Measurements from ENCODE around the gene SPIRE2.
"Not testable (repeated sequence)": the region's sequence is repeated elsewhere in the genome, so short reads cannot be mapped to it uniquely, and the experiment has no call there.

The SPIRE2 gene

GRCh38 chr16:89859615-89860007 is 31.3 kb downstream of the SPIRE2 start:
- in situ Hi-C loops (cut with MboI; ENCODE audit: low pct_unique_long_range_greater_than_20kb, low sequenced_read_pairs), result no loop called here
- no peak for DNase-seq

- DNase-seq, result peak; percentile 76
- in situ Hi-C loops (cut with MboI; ENCODE audit: low pct_unique_long_range_greater_than_20kb, low sequenced_read_pairs), result no loop called here
Observed at GRCh38 chr16:89860747-89861304, 32.6 kb downstream of the SPIRE2 start.

- DNase-seq, result no peak
- in situ Hi-C loops (cut with MboI; ENCODE audit: low pct_unique_long_range_greater_than_20kb, low sequenced_read_pairs), result no loop called here
Observed at GRCh38 chr16:89861648-89862047, 33.4 kb downstream of the SPIRE2 start.

DNA sequence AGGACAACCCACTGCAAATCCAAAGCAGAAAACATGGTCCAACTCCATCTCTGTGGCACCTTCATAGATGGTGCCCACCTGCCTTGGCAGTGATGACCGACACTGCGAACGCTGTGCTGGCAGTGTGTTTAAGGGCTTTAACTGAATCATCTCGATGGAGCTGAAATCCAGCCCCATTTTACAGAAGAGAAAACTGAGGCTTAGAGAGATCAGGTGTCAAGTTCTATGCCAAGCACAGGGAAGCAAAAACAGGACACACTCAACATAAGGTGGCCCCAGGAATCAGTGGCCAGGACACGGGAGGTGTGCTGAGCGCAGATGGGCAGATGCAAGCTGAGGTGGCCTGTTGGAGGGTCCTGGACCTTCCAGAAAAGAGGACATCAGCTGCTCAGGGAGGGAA is 34.5 kb downstream of the SPIRE2 start:
- in situ Hi-C loops (cut with MboI; ENCODE audit: low pct_unique_long_range_greater_than_20kb, low sequenced_read_pairs), result no loop called here
- no peak for DNase-seq

- in situ Hi-C loops (cut with MboI; ENCODE audit: low pct_unique_long_range_greater_than_20kb, low sequenced_read_pairs), result no loop called here
- DNase-seq, result no peak
Observed at GRCh38 chr16:89863741-89864526, 35.7 kb downstream of the SPIRE2 start.

- in situ Hi-C loops (cut with MboI; ENCODE audit: low pct_unique_long_range_greater_than_20kb, low sequenced_read_pairs), result no loop called here
- DNase-seq, result no peak
Observed at GRCh38 chr16:89864527-89864820, 36.2 kb downstream of the SPIRE2 start.

GRCh38 chr16:89867918-89868317 is 39.6 kb downstream of the SPIRE2 start:
- in situ Hi-C loops (cut with MboI; ENCODE audit: low pct_unique_long_range_greater_than_20kb, low sequenced_read_pairs), result no loop called here
- no peak for DNase-seq

GRCh38 chr16:89869911-89870310 is 41.6 kb downstream of the SPIRE2 start:
- DNase-seq, result no peak
- in situ Hi-C loops (cut with MboI; ENCODE audit: low pct_unique_long_range_greater_than_20kb, low sequenced_read_pairs), result no loop called here

DNA sequence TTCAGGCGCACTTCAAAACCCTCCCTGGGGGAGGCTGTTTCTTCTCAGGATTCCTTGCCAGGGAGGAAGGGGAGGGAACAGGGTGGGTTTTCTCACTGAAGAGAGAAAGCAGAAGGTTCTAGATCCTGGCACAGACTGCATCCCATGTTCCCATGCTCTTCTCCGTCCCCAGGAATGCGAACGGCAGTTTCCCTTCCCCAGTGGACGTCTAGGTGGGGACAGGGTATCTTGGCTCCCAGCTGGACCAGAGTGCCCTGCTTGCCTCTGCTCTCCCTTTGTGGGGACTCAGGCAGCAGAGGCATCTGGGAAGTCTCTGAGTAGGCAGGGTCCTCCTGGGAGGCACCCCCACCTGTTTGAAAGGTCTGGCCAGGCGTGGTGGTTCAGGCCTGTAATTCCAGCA is 42.2 kb downstream of the SPIRE2 start:
- no peak for DNase-seq
- in situ Hi-C loops (cut with MboI; ENCODE audit: low pct_unique_long_range_greater_than_20kb, low sequenced_read_pairs), result no loop called here

DNA sequence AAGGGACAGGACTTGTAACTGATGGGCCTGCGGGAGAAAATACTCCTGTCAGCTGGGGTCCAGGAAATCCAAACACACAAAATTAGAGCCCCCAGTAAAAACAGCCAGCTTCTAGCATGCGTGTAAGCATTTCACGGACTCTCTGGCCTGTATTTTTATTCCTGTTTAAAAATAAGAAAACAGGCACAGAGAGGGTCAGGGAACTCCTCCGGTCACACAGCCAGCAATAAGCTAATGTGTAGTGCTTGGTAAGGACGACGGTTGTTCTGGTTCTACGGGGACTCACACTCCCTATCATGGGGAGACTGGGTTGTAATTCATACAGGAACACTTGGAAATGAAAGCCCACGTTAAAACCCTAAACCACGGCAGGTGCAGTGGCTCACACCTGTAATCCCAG is 43.6 kb downstream of the SPIRE2 start:
- in situ Hi-C loops (cut with MboI; ENCODE audit: low pct_unique_long_range_greater_than_20kb, low sequenced_read_pairs), result no loop called here

DNA sequence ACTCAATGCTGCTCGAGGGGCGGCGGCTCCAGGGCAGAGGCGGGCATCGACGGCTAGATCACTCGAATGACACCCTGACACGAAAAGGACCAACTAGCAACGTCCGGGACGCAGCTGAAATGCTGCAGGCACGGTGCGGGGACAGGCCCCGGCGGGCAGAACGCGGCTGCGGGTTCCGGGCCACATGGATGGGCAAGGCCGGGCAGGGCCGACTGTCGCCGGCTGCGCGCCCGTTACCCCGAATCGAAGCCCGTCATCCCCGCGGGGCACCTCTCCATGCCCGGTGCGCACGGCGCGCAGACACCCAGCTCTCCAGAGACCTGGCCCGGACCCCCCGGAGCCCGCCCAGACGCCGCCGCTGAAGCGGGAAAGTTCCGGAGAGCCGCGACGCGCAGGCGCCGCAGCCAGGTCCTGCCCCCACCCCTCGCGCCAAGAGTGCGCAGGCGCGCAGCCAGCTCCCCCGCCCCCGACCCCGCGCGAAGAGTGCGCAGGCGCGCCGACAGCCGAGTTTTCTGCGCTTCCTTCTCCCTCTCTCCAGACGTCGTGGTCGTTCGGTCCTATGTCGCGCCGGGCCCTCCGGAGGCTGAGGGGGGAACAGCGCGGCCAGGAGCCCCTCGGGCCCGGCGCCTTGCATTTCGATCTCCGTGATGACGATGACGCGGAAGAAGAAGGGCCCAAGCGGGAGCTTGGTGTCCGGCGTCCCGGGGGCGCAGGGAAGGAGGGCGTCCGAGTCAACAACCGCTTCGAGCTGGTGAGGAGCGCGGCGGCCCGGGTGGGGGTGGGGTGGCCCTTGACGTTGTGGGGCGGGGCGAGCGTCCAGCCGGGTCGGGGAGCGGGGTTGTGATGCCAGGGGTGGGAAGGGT is 45.1 kb downstream of the SPIRE2 start, which contains the start of gene TCF25:
TCF25 (plus strand) TSS at position 484 of the 863 bp plus-strand sequence; CDS start at position 560, 76 bp downstream.
- in situ Hi-C loops (cut with MboI; ENCODE audit: low pct_unique_long_range_greater_than_20kb, low sequenced_read_pairs), result no loop called here
- peak; percentile 88 for DNase-seq

More for the DNA sequence above, 43.6 kb downstream of the SPIRE2 start:
- no peak for DNase-seq

GRCh38 chr16:89873972-89874689 is 45.9 kb downstream of the SPIRE2 start:
- in situ Hi-C loops (cut with MboI; ENCODE audit: low pct_unique_long_range_greater_than_20kb, low sequenced_read_pairs), result no loop called here
- DNase-seq, result peak; percentile 89

- DNase-seq; in situ Hi-C loops (cut with MboI; ENCODE audit: low pct_unique_long_range_greater_than_20kb, low sequenced_read_pairs): not testable (repeated sequence)
Observed at GRCh38 chr16:89879123-89879522, 50.8 kb downstream of the SPIRE2 start.

- in situ Hi-C loops (cut with MboI; ENCODE audit: low pct_unique_long_range_greater_than_20kb, low sequenced_read_pairs), result no loop called here
- no peak for DNase-seq
Observed at GRCh38 chr16:89880477-89881367, 52.4 kb downstream of the SPIRE2 start.

DNA sequence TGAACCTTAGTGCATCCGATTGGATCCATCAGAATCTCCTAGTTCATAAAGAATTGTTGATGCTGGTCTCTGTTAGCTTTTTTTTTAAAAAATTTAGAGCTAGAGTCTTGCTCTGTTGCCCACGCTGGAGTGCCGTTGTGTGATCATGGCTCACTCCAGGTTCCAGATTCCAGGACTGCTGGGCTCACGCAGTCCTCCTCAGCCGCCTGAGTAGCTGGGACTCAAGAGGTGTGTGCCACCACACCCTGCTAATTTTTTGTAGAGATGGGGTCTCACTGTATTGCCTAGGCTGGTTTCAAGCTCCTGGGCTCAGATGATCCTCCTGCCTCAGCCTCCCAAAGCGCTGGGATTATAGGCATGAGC is 53.1 kb downstream of the SPIRE2 start:
- in situ Hi-C loops (cut with MboI; ENCODE audit: low pct_unique_long_range_greater_than_20kb, low sequenced_read_pairs), result no loop called here
- no peak for DNase-seq

- in situ Hi-C loops (cut with MboI; ENCODE audit: low pct_unique_long_range_greater_than_20kb, low sequenced_read_pairs), result no loop called here
- DNase-seq, result no peak
Observed at GRCh38 chr16:89883346-89884040, 55.2 kb downstream of the SPIRE2 start.

- in situ Hi-C loops (cut with MboI; ENCODE audit: low pct_unique_long_range_greater_than_20kb, low sequenced_read_pairs), result no loop called here
- DNase-seq, result no peak
Observed at GRCh38 chr16:89884041-89884421, 55.8 kb downstream of the SPIRE2 start.

- no peak for DNase-seq
- in situ Hi-C loops (cut with MboI; ENCODE audit: low pct_unique_long_range_greater_than_20kb, low sequenced_read_pairs), result no loop called here
Observed at GRCh38 chr16:89887243-89887642, 59.0 kb downstream of the SPIRE2 start.
